ENCODE data around the gene RIPOR2.

The RIPOR2 gene

GRCh38 chr6:24936641-24937317 lies 1.0 kb upstream of the RIPOR2 start:
- no peak for TF ChIP-seq GATA3 (IDR thresholded peaks at IDR 0.05; ENCODE audit: low read depth, low read length)
- no peak for TF ChIP-seq GATA2 (IDR thresholded peaks at IDR 0.05; ENCODE audit: low read depth, low read length)

- TF ChIP-seq GATA3 (IDR thresholded peaks at IDR 0.05; ENCODE audit: low read depth, low read length): no peak
- TF ChIP-seq GATA2 (IDR thresholded peaks at IDR 0.05; ENCODE audit: low read depth, low read length): no peak
Measured at GRCh38 chr6:24933868-24934401, 1.8 kb downstream of the RIPOR2 start.

GRCh38 chr6:24933266-24933665 lies 2.5 kb downstream of the RIPOR2 start:
- TF ChIP-seq GATA3 (IDR thresholded peaks at IDR 0.05; ENCODE audit: low read depth, low read length) (no peak), GATA2 (IDR thresholded peaks at IDR 0.05; ENCODE audit: low read depth, low read length) (no peak)

GRCh38 chr6:24932832-24933231 lies 2.9 kb downstream of the RIPOR2 start:
- no peak for TF ChIP-seq GATA3 (IDR thresholded peaks at IDR 0.05; ENCODE audit: low read depth, low read length)

GRCh38 chr6:24931718-24932691 lies 3.8 kb downstream of the RIPOR2 start:
- TF ChIP-seq GATA2 (IDR thresholded peaks at IDR 0.05; ENCODE audit: low read depth, low read length) (no peak), GATA3 (IDR thresholded peaks at IDR 0.05; ENCODE audit: low read depth, low read length) (no peak)

GRCh38 chr6:24931296-24931695 lies 4.5 kb downstream of the RIPOR2 start:
- TF ChIP-seq GATA2 (IDR thresholded peaks at IDR 0.05; ENCODE audit: low read depth, low read length) (no peak), GATA3 (IDR thresholded peaks at IDR 0.05; ENCODE audit: low read depth, low read length) (no peak)

GRCh38 chr6:24930431-24930871 lies 5.3 kb downstream of the RIPOR2 start:
- TF ChIP-seq GATA3 (IDR thresholded peaks at IDR 0.05; ENCODE audit: low read depth, low read length) (no peak), GATA2 (IDR thresholded peaks at IDR 0.05; ENCODE audit: low read depth, low read length) (no peak)

- TF ChIP-seq GATA2 (IDR thresholded peaks at IDR 0.05; ENCODE audit: low read depth, low read length): no peak
- TF ChIP-seq GATA3 (IDR thresholded peaks at IDR 0.05; ENCODE audit: low read depth, low read length): no peak
Measured at GRCh38 chr6:24929242-24929641, 6.5 kb downstream of the RIPOR2 start.

GRCh38 chr6:24927985-24928745 lies 7.6 kb downstream of the RIPOR2 start:
- TF ChIP-seq GATA2 (IDR thresholded peaks at IDR 0.05; ENCODE audit: low read depth, low read length) (no peak), GATA3 (IDR thresholded peaks at IDR 0.05; ENCODE audit: low read depth, low read length) (no peak)

GRCh38 chr6:24927277-24927955 lies 8.3 kb downstream of the RIPOR2 start:
- TF ChIP-seq GATA3 (IDR thresholded peaks at IDR 0.05; ENCODE audit: low read depth, low read length) (no peak), GATA2 (IDR thresholded peaks at IDR 0.05; ENCODE audit: low read depth, low read length) (no peak)

- TF ChIP-seq GATA2 (IDR thresholded peaks at IDR 0.05; ENCODE audit: low read depth, low read length) (no peak), GATA3 (IDR thresholded peaks at IDR 0.05; ENCODE audit: low read depth, low read length) (no peak)
Measured at GRCh38 chr6:24926192-24926591, 9.6 kb downstream of the RIPOR2 start.

GRCh38 chr6:24925661-24926060 lies 10.1 kb downstream of the RIPOR2 start:
- no peak for TF ChIP-seq GATA3 (IDR thresholded peaks at IDR 0.05; ENCODE audit: low read depth, low read length)
- TF ChIP-seq GATA2 (IDR thresholded peaks at IDR 0.05; ENCODE audit: low read depth, low read length): no peak

GRCh38 chr6:24924580-24925356 lies 11.0 kb downstream of the RIPOR2 start:
- TF ChIP-seq GATA2 (IDR thresholded peaks at IDR 0.05; ENCODE audit: low read depth, low read length) (peak; percentile 78), GATA3 (IDR thresholded peaks at IDR 0.05; ENCODE audit: low read depth, low read length) (peak; percentile 34; the same call in 1 of the 2 replicates)

All from SH-SY5Y (cell line).